Frontal cortex (tissue), 4 donors: Measurements from ENCODE around the gene EIF2D. TPM values are rescaled to one million over a fixed set of nuclear protein-coding genes. Genes with fewer than 3 reads are reported as not detected.
A peak's percentile ranks its signal among the peaks of the same experiment; 100 is the strongest.
"Not testable (repeated sequence)": the region's sequence is repeated elsewhere in the genome, so short reads cannot be mapped to it uniquely, and the experiment has no call there.

ENCODE experiments used
- DNase-seq, 2 donors: peaks; one replicate each; pipeline ENCODE4 v3.0.0; 2012; ENCODE audit warnings: low spot score in 2 of 2
- FAIRE-seq: peaks from 2 replicates; lab custom pipeline; 2012; peaks lifted over from hg19 to GRCh38; lab: Jason Lieb, UNC
- total RNA-seq: library from RNA; depleted of rRNA; stranded (reverse); fragments of >200 nt; gene quantifications from one replicate; pipeline ENCODE4 v1.2.3, GENCODE V29; 2014
- donor health status: control.
- donor health status: control.
- donor health status: control.

Gene EIF2D, protein sequence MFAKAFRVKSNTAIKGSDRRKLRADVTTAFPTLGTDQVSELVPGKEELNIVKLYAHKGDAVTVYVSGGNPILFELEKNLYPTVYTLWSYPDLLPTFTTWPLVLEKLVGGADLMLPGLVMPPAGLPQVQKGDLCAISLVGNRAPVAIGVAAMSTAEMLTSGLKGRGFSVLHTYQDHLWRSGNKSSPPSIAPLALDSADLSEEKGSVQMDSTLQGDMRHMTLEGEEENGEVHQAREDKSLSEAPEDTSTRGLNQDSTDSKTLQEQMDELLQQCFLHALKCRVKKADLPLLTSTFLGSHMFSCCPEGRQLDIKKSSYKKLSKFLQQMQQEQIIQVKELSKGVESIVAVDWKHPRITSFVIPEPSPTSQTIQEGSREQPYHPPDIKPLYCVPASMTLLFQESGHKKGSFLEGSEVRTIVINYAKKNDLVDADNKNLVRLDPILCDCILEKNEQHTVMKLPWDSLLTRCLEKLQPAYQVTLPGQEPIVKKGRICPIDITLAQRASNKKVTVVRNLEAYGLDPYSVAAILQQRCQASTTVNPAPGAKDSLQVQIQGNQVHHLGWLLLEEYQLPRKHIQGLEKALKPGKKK
- total RNA-seq = 13.9 TPM

DNA sequence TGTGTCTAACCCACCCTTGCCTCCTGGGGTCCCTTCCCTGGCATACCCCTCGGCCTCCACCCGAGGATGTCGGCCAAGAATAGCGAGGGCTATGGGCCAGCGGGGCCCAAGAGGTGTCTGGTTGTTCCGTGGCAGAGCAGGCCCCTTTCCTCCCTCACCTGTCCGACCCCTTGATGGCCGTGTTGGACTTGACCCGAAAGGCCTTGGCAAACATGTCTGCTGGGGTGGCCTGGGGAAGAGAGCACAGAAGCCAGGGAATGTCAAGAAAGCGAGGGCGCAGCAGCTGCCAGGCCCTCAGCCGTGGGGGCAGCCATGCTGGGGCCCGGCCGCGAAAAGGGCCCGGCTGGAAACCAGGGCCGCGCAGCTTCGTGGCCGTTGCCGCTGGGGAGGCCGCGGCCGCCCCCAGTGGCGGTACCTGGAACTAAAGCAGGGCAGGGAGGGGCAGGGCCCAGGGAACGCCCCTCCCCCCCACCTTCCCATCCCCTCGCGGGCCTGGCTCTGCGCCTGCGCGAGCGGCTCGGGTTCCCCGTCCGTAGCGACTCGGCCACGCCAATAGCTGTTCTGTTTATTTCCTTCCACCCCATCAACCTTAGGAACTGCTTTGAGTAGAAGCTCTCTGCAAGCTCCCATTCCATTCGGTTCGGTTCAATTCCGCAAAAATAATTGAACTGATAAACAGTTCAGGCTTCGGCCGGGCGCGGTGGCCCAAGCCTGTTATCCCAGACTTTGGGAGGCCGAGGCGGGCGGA is at the start of gene EIF2D:
EIF2D (minus strand) TSS at position 337 of the 748 bp plus-strand sequence; CDS start at position 214, 123 bp downstream.
- peak; percentile 96 to 99 for DNase-seq
- FAIRE-seq = no peak

DNA sequence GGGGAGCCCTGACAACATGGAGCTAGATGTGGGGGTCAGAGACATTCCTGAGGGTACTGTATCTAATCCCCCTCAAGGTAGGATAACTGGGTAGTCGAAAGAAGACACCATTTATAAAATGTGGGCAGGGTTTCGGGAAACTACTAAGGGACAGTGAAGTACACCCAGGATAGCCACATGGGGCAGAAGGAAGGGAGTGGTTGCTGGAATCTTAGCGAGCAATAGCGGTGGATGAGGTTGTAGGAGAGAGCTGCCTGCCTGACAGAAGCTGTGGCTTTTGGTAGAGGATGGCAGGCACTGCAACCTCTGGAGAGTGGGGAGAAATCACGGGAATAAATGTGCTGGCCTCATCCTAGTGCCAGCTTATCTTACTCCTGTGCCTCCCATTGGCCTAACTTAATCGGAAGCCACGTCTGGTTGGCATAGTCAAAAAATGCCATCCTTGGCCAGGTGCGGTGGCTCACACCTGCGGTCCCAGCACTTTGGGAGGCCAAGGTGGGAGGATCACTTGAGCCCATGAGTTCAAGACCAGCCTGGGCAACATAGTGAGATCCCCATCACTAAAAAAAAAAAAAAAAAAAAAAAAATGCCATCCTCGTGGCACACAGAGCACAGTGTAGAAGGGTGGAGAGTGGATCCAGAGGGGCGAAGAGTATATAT is 49.0 kb upstream of the EIF2D start:
- FAIRE-seq (no peak), DNase-seq (no peak)

GRCh38 chr1:206660136-206660535 is 47.9 kb upstream of the EIF2D start:
- FAIRE-seq (no peak), DNase-seq (no peak)

GRCh38 chr1:206658981-206659273 is 46.7 kb upstream of the EIF2D start:
- FAIRE-seq = no peak
- DNase-seq = no peak

- no peak for DNase-seq
- FAIRE-seq = no peak
Observed at GRCh38 chr1:206658264-206658980, 46.2 kb upstream of the EIF2D start.

- FAIRE-seq (no peak), DNase-seq (no peak)
Observed at GRCh38 chr1:206657751-206658150, 45.5 kb upstream of the EIF2D start.

GRCh38 chr1:206656936-206657335 is 44.7 kb upstream of the EIF2D start:
- FAIRE-seq = no peak
- DNase-seq = no peak

DNA sequence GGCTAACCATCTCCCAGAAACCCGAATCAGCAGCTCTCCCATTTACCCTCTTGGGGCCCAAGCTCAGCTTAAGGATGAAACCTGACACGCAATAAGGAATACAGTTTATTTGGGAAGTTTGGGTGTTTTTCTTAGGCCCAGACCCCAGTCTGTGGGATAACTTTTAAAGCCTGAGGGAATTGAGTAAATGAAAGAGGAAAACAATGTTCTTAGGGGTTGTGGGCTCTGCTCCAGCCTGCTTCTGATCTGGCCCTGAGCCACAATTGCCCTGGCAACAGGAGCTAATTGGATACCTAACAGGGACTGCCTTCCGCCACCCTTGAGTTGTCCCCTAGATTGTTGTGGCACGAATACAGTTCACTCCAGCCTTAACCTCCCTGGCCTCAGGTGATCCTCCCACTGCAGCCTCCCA is 43.2 kb upstream of the EIF2D start:
- FAIRE-seq = no peak
- no peak for DNase-seq

DNA sequence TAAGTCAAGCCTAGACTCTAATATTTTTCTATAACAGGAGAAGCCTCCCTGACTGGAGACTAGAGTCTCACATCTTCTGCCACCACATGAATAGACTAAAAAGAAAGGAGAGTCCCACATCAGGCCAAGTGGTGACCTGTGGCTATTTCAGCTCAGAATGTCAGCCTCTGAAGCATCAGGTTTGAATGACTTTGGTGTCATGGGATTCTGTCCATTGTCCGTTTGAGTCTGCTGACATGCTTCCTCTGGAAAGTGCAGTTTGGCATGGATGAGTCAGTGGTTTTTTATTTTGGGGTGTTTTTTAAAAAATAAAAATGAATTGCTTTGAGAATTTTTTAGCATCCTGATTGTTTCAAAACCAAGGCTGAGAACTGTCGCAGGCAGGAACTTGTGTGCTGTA is 42.6 kb upstream of the EIF2D start:
- DNase-seq = no peak
- no peak for FAIRE-seq

GRCh38 chr1:206653715-206654459 is 41.6 kb upstream of the EIF2D start:
- FAIRE-seq = no peak
- no peak for DNase-seq

DNA sequence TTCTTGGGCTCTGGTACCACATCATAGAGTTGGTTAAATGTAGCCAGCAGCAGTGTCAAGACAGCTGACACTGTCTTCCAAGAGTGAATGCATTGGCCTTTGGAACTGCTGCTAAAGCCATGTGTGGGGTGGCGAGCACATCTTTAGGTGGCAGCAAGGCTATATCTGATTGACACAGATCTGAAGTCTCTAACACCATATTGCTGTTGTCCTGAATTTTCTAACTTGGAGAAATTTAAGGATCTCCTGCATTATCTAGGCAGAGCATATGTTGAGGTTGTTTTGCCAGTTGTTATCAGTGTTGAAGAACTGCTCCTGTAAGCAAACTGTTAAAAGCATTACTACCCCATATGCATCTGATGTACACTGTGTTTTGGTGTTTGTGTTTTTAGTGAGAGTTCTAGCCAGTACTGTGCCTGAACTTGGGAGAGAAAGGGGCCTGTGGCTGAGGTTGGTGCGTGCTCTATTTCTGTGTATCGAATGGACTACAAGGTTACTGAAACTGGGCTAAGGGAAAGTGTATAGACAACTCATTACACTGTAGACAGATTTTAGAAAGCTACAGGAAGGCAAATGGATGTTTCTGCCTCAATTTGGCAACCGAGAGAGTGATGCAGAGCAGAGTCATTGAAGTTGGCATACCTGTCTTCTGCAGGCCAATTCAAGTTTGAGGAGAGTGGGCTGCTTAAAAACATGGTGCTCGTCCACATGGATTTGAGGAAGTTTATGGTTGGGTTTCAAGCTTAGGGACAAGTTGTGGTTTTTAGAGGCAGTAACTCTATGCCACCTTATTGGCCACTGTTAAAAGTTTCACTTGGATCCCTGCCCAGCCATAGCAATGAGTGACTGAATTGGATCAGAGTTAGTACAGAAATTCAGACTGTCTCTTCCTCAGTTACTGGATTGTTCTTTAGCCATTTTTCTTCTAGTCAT is 40.0 kb upstream of the EIF2D start:
- FAIRE-seq = no peak
- DNase-seq = no peak

DNA sequence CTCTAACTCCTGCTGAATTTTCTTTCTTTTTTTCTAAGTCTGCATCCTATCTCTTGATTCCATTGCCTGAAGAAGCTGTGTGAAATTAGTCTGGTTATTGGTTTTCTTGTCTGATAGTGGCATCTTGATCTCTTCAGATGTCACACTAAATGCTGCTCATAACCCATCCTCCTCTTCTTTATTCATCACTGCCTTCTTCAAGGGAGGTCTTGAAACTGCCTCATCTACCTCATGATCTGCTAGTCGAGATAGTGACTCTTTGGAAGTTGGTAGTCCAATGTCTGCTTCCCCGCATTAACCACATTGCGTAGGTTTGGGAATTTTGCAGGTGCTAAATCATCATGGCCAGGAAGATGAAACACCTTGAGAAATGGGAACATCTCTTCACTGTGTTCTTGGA is 38.7 kb upstream of the EIF2D start:
- DNase-seq (no peak), FAIRE-seq (no peak)

- no peak for FAIRE-seq
- DNase-seq = no peak
Observed at GRCh38 chr1:206649261-206649921, 37.1 kb upstream of the EIF2D start.

DNA sequence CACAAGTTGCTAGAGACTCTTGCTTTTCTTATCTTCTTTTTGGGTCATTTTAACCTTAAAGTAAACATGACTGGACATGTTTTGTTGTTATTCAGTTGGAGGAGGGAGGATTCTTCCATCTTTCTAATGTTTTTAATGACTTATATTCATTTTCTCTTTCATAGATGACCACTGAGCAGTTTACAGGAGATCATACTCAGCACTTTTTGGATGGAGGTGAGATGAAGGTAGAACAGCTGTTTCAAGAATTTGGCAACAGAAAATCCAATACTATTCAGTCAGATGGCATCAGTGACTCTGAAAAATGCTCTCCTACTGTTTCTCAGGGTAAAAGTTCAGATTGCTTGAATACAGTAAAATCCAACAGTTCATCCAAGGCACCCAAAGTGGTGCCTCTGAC is 35.0 kb upstream of the EIF2D start:
- FAIRE-seq (no peak), DNase-seq (no peak)

- FAIRE-seq (no peak), DNase-seq (no peak)
Observed at GRCh38 chr1:206646504-206646903, 34.2 kb upstream of the EIF2D start.

DNA sequence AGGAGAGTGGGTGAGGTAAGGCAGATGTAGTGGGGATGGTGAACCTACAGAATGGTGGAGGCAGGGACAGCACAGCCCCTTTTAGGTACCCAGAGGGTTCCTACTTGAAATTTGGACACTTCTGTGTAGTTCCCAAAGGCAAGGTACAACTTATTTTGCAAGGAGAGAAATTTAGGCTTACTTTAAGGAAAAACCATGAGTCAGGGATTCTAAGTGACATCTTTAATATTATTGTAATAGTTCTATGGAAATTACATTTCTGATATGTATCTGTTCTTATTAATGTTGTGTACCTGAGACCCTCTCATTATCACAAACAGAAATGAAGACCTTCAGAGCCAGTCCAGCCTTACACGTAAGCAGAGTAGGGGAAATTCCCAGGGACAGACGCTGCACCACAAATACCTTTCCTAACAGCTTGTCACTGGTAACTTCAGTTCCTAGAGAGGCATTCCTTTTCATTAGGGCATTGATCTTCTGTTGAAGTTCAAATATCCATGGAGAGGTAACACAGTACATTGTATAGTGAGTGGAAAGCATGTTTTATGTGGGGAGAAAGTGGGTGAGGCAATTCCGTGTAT is 30.9 kb upstream of the EIF2D start:
- FAIRE-seq (no peak), DNase-seq (no peak)

DNA sequence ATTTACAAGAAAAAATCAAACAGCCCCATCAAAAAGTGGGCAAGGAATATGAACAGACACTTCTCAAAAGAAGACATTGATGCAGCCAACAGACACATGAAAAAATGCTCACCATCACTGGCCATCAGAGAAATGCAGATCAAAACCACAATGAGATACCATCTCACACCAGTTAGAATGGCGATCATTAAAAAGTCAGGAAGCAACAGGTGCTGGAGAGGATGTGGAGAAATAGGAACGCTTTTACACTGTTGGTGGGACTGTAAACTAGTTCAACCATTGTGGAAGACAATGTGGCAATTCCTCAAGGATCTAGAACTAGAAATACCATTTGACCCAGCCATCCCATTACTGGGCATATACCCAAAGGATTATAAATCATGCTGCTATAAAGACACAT is 29.8 kb upstream of the EIF2D start:
- DNase-seq, FAIRE-seq: not testable (repeated sequence)
